Smooth muscle cell (in vitro differentiated cells): ENCODE measurements around the gene INPP1. TPM values are rescaled to one million over a fixed set of nuclear protein-coding genes. Genes with fewer than 3 reads are reported as not detected.
A peak's percentile ranks its signal among the peaks of the same experiment; 100 is the strongest.

Experiments
- DNase-seq: peaks from one replicate; lab custom pipeline; 2025; ENCODE audit not compliant: unreplicated experiment; lab: John Stamatoyannopoulos, UW
- H2AFZ ChIP-seq: fragments of 200-600 bp; sonication (generic); 2 replicates; pipeline ENCODE4 v1.6.0; 2016; ENCODE audit warnings: antibody characterized with exemption, low read depth, mild to moderate bottlenecking
- H3F3A ChIP-seq: fragments of 200-600 bp; sonication (generic); 2 replicates; pipeline ENCODE4 v1.6.0; 2017; ENCODE audit warnings: antibody characterized with exemption, low read depth
- H3K27ac ChIP-seq: fragments of 200-600 bp; sonication (generic); 2 replicates; pipeline ENCODE4 v1.5.1; 2016; ENCODE audit warnings: low read depth, mild to moderate bottlenecking
- H3K27me3 ChIP-seq: fragments of 200-600 bp; sonication (generic); 2 replicates; pipeline ENCODE4 v1.6.1; 2016; ENCODE audit warnings: low read depth, mild to moderate bottlenecking
- H3K36me3 ChIP-seq: fragments of 200-600 bp; sonication (generic); 2 replicates; pipeline ENCODE4 v1.5.1; 2016; ENCODE audit warnings: low read depth
- H3K4me1 ChIP-seq: fragments of 200-600 bp; sonication (generic); 2 replicates; pipeline ENCODE4 v1.5.1; 2016; ENCODE audit warnings: low read depth
- H3K4me2 ChIP-seq: fragments of 200-600 bp; sonication (generic); 2 replicates; pipeline ENCODE4 v1.6.0; 2016; ENCODE audit warnings: mild to moderate bottlenecking
- H3K4me3 ChIP-seq: fragments of 200-600 bp; sonication (generic); 2 replicates; pipeline ENCODE4 v1.5.1; 2016; ENCODE audit warnings: mild to moderate bottlenecking
- H3K79me2 ChIP-seq: fragments of 200-600 bp; sonication (generic); 2 replicates; pipeline ENCODE4 v1.6.0; 2016; ENCODE audit warnings: low read depth, mild to moderate bottlenecking
- H3K9ac ChIP-seq: fragments of 200-600 bp; sonication (generic); 2 replicates; pipeline ENCODE4 v1.6.0; 2016; ENCODE audit warnings: low read depth
- H3K9me3 ChIP-seq: fragments of 200-600 bp; sonication (generic); replicated peaks from 2 replicates; pipeline ENCODE4 v1.5.1; 2016; ENCODE audit warnings: low read depth
- H4K20me1 ChIP-seq: fragments of 200-600 bp; sonication (generic); 2 replicates; pipeline ENCODE4 v1.6.0; 2016; ENCODE audit warnings: low read depth
- CTCF ChIP-seq: fragments of 200-600 bp; sonication (generic); IDR thresholded peaks from 2 replicates; pipeline ENCODE4 v1.5.1; 2017; ENCODE audit warnings: borderline replicate concordance, mild to moderate bottlenecking, antibody characterized with exemption; ENCODE audit not compliant: insufficient read depth, poor library complexity, severe bottlenecking
- WGBS: methylation state at CpG from one replicate; pipeline ENCODE4 v1.1.7; 2016; ENCODE audit warnings: low lambda C conversion rate; 5-methylcytosine and 5-hydroxymethylcytosine counted together
- polyA plus RNA-seq: library from polyadenylated mRNA; unstranded; fragments of >200 nt; fragmentation: Nextera tagmentation; extraction: Ambion mirVana; gene quantifications from 2 replicates; pipeline ENCODE4 v1.2.1, GENCODE V29; 2016
- total RNA-seq: library from RNA; depleted of rRNA; stranded (reverse); fragments of >200 nt; gene quantifications from 2 replicates; pipeline ENCODE4 v1.2.3, GENCODE V29; 2014

Gene INPP1
- total and polyA plus RNA-seq, 2 experiments from 2014 or later = 4.5 to 14.3 TPM

GRCh38 chr2:190342611-190343010 is 778 bp upstream of the INPP1 start:
- Histone ChIP-seq H2AFZ (no peak overlapping the region), H3K9ac (no peak overlapping the region), H3K79me2 (no peaks in the 10 kb centered on the region), H3K9me3 (no peaks in the 10 kb centered on the region), H4K20me1 (no peaks in the 10 kb centered on the region), H3F3A (no peaks in the 10 kb centered on the region), H3K4me1 (peaks cover 11% of the 10 kb centered on the region), H3K4me2 (no peak overlapping the region), H3K4me3 (no peak overlapping the region), H3K36me3 (no peaks in the 10 kb centered on the region), H3K27ac (no peak overlapping the region), H3K27me3 (no peaks in the 10 kb centered on the region)
- no peak for DNase-seq
- no peak for TF ChIP-seq CTCF
- 52% methylated on average over 4 of the region's 4 CpGs for WGBS

GRCh38 chr2:190343089-190343535 is 277 bp upstream of the INPP1 start:
- H3K27me3 ChIP-seq = no peaks in the 10 kb centered on the region
- no peaks in the 10 kb centered on the region for H4K20me1 ChIP-seq
- peaks cover 11% of the 10 kb centered on the region for H3K4me1 ChIP-seq
- H3K9ac ChIP-seq = peak overlapping the region; percentile 83
- H3K79me2 ChIP-seq = no peaks in the 10 kb centered on the region
- peak overlapping the region; percentile 83 for H3K4me3 ChIP-seq
- H3K9me3 ChIP-seq = no peaks in the 10 kb centered on the region
- no peaks in the 10 kb centered on the region for H3F3A ChIP-seq
- no peak for TF ChIP-seq CTCF
- H3K27ac ChIP-seq = no peak overlapping the region
- WGBS = 48% methylated on average over 10 of the region's 10 CpGs
- DNase-seq = no peak
- peak overlapping the region; percentile 97 for H2AFZ ChIP-seq
- peak overlapping the region; percentile 86 for H3K4me2 ChIP-seq
- no peaks in the 10 kb centered on the region for H3K36me3 ChIP-seq

DNA sequence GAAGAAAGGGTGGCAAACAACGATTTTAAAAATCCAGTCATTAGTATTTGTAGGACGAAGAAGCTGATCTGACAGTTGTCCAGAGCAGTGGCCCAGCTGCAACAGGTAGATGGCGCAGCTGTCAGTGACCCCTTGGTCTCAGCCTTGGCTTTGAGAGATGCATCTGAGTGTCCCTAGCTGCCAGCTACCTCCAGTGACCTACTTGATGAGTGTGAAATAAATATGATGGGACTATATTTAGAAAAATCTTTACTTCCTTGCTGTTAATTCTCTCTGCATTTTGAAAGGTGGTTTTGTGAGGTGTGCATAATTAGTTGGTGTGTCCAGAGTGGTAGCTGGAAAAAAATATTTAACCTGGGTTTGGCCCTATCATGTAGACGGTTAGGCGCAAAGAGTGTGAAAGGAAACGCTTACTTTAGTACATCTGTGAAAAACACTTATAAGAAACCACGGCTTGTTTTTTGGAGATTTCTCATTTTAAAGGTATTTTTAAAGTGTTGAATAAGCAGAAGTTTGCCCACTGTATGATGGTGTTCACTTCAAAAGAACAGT is 963 bp downstream of the INPP1 start:
- Histone ChIP-seq H4K20me1 (no peaks in the 10 kb centered on the region), H2AFZ (peak overlapping the region; percentile 97), H3K4me2 (peak overlapping the region; percentile 86), H3K27ac (no peak overlapping the region), H3K9me3 (no peaks in the 10 kb centered on the region), H3K79me2 (no peaks in the 10 kb centered on the region), H3K36me3 (no peaks in the 10 kb centered on the region), H3K27me3 (no peaks in the 10 kb centered on the region), H3K9ac (peak overlapping the region; percentile 83), H3K4me1 (peaks cover 11% of the 10 kb centered on the region), H3K4me3 (peak overlapping the region; percentile 83), H3F3A (no peaks in the 10 kb centered on the region)
- 34% methylated on average over 7 of the region's 7 CpGs for WGBS
- DNase-seq = no peak
- TF ChIP-seq CTCF = no peak

- Histone ChIP-seq H3K36me3 (no peaks in the 10 kb centered on the region), H3K27me3 (no peaks in the 10 kb centered on the region), H3K4me3 (no peak overlapping the region), H2AFZ (no peak overlapping the region), H4K20me1 (no peaks in the 10 kb centered on the region), H3K9ac (no peak overlapping the region), H3K79me2 (no peaks in the 10 kb centered on the region), H3K4me2 (no peak overlapping the region), H3K27ac (no peak overlapping the region), H3K9me3 (no peaks in the 10 kb centered on the region), H3F3A (no peaks in the 10 kb centered on the region), H3K4me1 (no peaks in the 10 kb centered on the region)
- no peak for TF ChIP-seq CTCF
- DNase-seq = no peak
These were observed 7.0 kb downstream of the INPP1 start for GRCh38 chr2:190350371-190350770.
